Panc1 (cell line): ENCODE results near the gene RAG1.

Source experiments
- CTCF ChIP-seq: fragments of 450-650 bp; IDR thresholded peaks from 2 replicates; pipeline ENCODE4 v1.5.1; 2017; ENCODE audit warnings: mild to moderate bottlenecking
- POLR2AphosphoS5 ChIP-seq: IDR thresholded peaks from 2 replicates; pipeline ENCODE4 v1.6.1; 2012; ENCODE audit warnings: mild to moderate bottlenecking, low read depth, low read length, moderate library complexity
- SIN3A ChIP-seq: IDR thresholded peaks from 2 replicates; pipeline ENCODE4 v1.6.1; 2012; ENCODE audit warnings: low read depth, mild to moderate bottlenecking, low read length, moderate library complexity, borderline replicate concordance; ENCODE audit not compliant: insufficient read depth

- TF ChIP-seq POLR2AphosphoS5 (no peak), CTCF (no peak), SIN3A (no peak)
Measured at GRCh38 chr11:36591433-36591832, 23.6 kb downstream of the RAG1 start.
